Prostate gland (tissue), 2 donors: ENCODE data around the gene ACACA.

Source experiments
- POLR2A ChIP-seq: fragments of 450-650 bp; IDR thresholded peaks from one replicate; pipeline ENCODE4 v1.6.1; 2016; ENCODE audit warnings: antibody characterized with exemption, mild to moderate bottlenecking
- POLR2AphosphoS5 ChIP-seq: sonication (generic); formaldehyde crosslinking; IDR thresholded peaks from one replicate; pipeline ENCODE4 v1.6.1; 2017; ENCODE audit warnings: antibody characterized with exemption
- TF ChIP-seq, protein P1 (sequence below), 4 experiments: fragments of 200-600 bp in 2 of 4; fragments of 450-650 bp in 2 of 4; sonication (generic) in 2 of 4; IDR thresholded peaks; 1 replicate in 3 of 4; 2 replicates in 1 of 4; pipeline ENCODE4 v1.5.1; 2016 to 2019; ENCODE audit warnings: antibody characterized with exemption in 4 of 4, mild to moderate bottlenecking in 2 of 4, moderate library complexity in 2 of 4

DNA sequence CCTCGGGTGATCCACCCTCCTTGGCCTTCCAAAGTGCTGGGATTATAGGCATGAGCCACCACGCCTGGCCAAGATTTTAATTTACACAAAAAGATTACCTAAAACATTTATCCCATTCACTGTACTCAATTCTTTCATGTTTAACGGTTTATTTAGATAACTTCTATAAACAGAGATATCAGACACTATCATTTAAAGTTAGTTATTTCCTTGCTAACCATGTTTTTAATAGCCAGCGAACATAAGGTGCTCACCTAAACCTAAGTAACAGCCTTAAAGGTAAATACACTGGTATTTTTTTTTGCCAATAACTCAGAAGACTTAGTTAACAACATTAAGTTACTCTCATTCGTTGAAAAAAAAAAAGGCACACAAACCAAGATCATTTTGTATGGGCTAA lies 112.9 kb downstream of the ACACA start:
- TF ChIP-seq POLR2A (no peak), POLR2AphosphoS5 (no peak)
- TF ChIP-seq, protein P1, sequence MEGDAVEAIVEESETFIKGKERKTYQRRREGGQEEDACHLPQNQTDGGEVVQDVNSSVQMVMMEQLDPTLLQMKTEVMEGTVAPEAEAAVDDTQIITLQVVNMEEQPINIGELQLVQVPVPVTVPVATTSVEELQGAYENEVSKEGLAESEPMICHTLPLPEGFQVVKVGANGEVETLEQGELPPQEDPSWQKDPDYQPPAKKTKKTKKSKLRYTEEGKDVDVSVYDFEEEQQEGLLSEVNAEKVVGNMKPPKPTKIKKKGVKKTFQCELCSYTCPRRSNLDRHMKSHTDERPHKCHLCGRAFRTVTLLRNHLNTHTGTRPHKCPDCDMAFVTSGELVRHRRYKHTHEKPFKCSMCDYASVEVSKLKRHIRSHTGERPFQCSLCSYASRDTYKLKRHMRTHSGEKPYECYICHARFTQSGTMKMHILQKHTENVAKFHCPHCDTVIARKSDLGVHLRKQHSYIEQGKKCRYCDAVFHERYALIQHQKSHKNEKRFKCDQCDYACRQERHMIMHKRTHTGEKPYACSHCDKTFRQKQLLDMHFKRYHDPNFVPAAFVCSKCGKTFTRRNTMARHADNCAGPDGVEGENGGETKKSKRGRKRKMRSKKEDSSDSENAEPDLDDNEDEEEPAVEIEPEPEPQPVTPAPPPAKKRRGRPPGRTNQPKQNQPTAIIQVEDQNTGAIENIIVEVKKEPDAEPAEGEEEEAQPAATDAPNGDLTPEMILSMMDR (IDR thresholded peaks at IDR 0.05): no peak
